ENCODE results near the gene PCED1B. TPM values are rescaled to one million over a fixed set of nuclear protein-coding genes. Genes with fewer than 3 reads are reported as not detected.
"Not testable (repeated sequence)": the region's sequence is repeated elsewhere in the genome, so short reads cannot be mapped to it uniquely, and the experiment has no call there.

PCED1B gene
- 4.7 TPM for polyA plus RNA-seq (2013, experiment 1 of 2; ENCODE audit: insufficient read length)
- 5.3 TPM for polyA plus RNA-seq (2013, experiment 2 of 2; ENCODE audit: insufficient read length)

- peak; percentile 80 for DNase-seq
These were observed at the start of gene PCED1B, which contains the start of gene AMIGO2 for GRCh38 chr12:47079468-47079980. PCED1B (plus strand) TSS chr12:47079621; CDS start chr12:47235064, 155,443 bp downstream. AMIGO2 (minus strand) TSS chr12:47079959; CDS start chr12:47079002, 957 bp downstream.

GRCh38 chr12:47029903-47030302 is 49.5 kb upstream of the PCED1B start:
- DNase-seq = no peak

GRCh38 chr12:47032644-47033043 is 46.8 kb upstream of the PCED1B start:
- DNase-seq = peak; percentile 66

- no peak for DNase-seq
These were observed 46.3 kb upstream of the PCED1B start for GRCh38 chr12:47033081-47033480.

GRCh38 chr12:47033789-47034555 is 45.4 kb upstream of the PCED1B start:
- peak; percentile 30 for DNase-seq

GRCh38 chr12:47034661-47035060 is 44.8 kb upstream of the PCED1B start:
- DNase-seq = peak; percentile 55

- no peak for DNase-seq
These were observed 43.9 kb upstream of the PCED1B start for GRCh38 chr12:47035484-47035883.

- peak; percentile 39 for DNase-seq
These were observed 41.1 kb upstream of the PCED1B start for GRCh38 chr12:47038270-47038748.

GRCh38 chr12:47039079-47039478 is 40.3 kb upstream of the PCED1B start:
- DNase-seq = no peak

GRCh38 chr12:47039756-47040155 is 39.7 kb upstream of the PCED1B start:
- DNase-seq = no peak

- no peak for DNase-seq
These were observed 38.1 kb upstream of the PCED1B start for GRCh38 chr12:47041327-47041726.

GRCh38 chr12:47048541-47048940 is 30.9 kb upstream of the PCED1B start:
- DNase-seq = no peak

- not testable (repeated sequence) for DNase-seq
These were observed 28.1 kb upstream of the PCED1B start for GRCh38 chr12:47051291-47051690.

- DNase-seq = no peak
These were observed 27.1 kb upstream of the PCED1B start for GRCh38 chr12:47052274-47052673.

GRCh38 chr12:47053961-47054360 is 25.5 kb upstream of the PCED1B start:
- DNase-seq = no peak

GRCh38 chr12:47054659-47055058 is 24.8 kb upstream of the PCED1B start:
- no peak for DNase-seq

- DNase-seq = not testable (repeated sequence)
These were observed 23.6 kb upstream of the PCED1B start for GRCh38 chr12:47055856-47056255.

- DNase-seq = not testable (repeated sequence)
These were observed 22.5 kb upstream of the PCED1B start for GRCh38 chr12:47056944-47057343.

GRCh38 chr12:47058640-47059039 is 20.8 kb upstream of the PCED1B start:
- DNase-seq = not testable (repeated sequence)

GRCh38 chr12:47065546-47065945 is 13.9 kb upstream of the PCED1B start:
- DNase-seq = no peak

- DNase-seq = peak; percentile 66
These were observed 13.0 kb upstream of the PCED1B start for GRCh38 chr12:47066278-47067025.

GRCh38 chr12:47067176-47067575 is 12.2 kb upstream of the PCED1B start:
- DNase-seq = no peak

GRCh38 chr12:47067771-47068431 is 11.5 kb upstream of the PCED1B start:
- no peak for DNase-seq
